ENCODE data around the gene ECE1. TPM values are rescaled to one million over a fixed set of nuclear protein-coding genes. Genes with fewer than 3 reads are reported as not detected.

Gene ECE1
- total RNA-seq, 1 donor from 2014 or later, result 209 TPM

Other genes starting within 250 kb of the ECE1 start
- gene EIF4G3, start 113.6 kb downstream of the ECE1 start, total RNA-seq, result 68.4 and 81.3 TPM in 2 replicates
- gene NBPF3, start 149.7 kb upstream of the ECE1 start, total RNA-seq, result 3.0 and 4.3 TPM in 2 replicates
- gene ALPL, start 219.0 kb upstream of the ECE1 start, total RNA-seq, result 14.7 and 19.0 TPM in 2 replicates